HTERT RPE-1 (cell line): ENCODE results near the gene ZNF511.

ENCODE experiments used
- in situ Hi-C: fragments of 300-500 bp; cut with MboI; formaldehyde crosslinking; loops from 4 replicates; pipeline ENCODE4 v1.14.3; 2020; ENCODE audit warnings: low sequenced_read_pairs

ZNF511 gene

DNA sequence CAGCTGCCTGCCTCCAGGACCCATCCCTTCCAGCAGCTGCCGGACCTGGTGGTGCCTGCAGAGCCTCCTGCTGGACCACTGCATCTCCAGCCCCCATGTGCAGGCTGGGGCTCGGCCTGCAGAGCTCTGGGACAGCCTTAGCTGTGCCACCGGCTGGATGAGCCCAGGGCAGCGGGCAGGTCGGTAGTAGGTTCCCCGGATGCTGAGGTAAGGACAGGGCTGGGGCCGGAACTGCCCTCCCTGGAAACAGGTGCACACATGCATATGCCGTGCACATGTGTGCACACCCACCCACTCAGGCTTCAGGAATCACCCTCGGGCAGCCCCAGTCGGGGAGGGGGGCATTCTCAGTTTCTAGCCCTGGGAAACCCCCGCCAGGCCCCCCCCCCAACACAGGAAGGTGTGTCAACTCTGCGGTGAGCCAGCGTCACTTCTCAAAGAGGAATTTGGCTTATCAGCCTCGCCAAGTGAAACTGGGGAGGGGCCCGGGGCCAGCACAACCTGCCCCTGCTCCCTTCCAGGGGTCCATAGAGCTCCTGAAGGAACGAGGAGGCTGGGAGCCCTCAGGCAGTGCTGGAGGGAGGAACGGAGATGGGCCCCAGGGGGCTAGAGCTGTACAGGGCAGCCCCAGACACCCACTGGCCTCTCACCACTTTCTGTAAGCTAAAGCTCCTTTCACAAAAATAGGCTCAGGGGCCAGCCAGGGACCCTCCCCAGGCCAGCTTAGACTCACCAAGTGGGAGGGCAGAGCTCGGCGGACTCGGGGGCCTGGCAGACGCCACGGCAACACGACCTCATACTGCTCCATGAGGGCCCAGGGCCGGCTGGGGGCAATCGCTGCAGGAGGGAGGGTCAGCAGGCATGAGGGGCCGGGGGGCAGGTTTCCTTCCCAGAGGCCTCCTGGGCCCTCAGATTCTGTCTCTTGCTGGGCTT lies 33.7 kb upstream of the ZNF511 start:
- in situ Hi-C loops: no loop called here

DNA sequence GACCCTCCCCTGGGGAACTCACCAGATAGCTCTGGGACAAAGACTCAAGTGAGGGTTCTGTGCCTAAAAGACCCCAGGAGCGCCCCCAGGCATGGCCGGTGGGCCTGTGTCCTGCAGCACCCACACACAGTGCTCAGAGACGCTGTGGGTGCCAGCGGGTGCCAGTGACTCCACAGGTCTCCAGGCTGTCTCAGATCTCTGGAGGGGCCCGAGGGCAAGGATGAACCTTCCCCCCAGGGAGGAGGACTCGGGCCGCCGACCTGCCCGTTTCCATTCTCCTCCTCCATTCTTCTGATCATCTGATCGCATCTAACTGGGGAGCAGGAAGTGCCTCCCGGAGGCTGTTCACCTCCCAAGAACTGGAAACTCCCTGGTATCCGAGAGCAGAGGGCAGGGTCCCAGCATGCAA lies 33.0 kb upstream of the ZNF511 start:
- in situ Hi-C loops: no loop called here

DNA sequence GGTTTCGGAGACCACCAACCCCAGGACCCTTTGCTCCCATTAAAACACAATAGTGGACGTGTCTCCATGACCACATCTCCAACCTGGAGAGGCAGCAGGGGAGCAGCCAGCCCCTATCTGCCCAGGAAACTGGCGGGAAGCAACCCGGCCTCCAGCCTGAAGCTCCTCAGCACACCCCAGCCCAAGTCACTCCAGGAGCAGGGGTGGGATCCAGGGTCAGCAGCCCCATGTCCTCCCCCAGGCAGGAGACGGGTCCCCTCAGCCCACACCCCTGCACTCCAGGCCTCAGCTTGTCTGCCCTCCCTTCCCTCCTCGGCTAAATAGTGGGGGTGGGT lies 32.6 kb upstream of the ZNF511 start:
- in situ Hi-C loops: no loop called here

DNA sequence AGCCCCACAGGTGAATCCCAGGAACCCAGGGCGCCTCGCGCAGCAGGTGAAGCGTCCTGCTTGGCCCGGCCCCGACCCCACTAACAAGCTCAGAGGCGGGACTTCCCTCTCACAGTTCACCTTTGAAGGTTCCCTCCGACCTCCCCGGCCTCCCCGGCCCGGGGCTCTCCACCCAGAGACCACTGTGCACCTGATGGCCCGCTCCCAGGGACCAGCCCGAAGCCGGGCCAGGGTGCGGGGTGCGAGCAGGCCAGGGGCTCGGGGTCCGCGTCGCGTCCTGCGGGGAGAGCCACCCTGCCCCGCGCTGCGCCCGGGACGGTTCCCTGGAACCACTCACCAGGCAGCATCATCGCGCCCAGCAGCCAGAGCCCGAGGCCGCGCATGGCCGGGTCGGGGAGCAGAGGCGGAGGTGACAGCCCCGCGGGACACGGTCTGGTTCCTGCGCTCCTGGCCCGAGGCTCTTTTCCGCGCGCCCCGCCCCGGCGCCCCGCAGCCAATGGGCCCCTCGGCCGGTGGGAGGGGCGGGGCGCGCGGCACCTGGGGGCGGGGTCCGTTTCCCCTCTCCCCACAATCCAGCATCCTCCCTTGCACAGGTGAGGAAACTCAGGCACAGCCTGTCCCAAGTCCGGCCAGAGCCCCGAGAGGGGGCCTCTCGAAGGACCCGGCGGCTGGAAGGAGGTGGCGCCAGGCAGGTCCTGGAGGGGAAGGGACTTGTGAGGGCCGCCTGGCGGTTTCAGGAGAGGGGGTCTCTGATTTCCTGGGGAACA lies 32.1 kb upstream of the ZNF511 start, which contains the start of gene ADAM8:
ADAM8 (minus strand) TSS at position 434 of the 767 bp plus-strand sequence; CDS start at position 383, 51 bp downstream.
- in situ Hi-C loops: no loop called here

DNA sequence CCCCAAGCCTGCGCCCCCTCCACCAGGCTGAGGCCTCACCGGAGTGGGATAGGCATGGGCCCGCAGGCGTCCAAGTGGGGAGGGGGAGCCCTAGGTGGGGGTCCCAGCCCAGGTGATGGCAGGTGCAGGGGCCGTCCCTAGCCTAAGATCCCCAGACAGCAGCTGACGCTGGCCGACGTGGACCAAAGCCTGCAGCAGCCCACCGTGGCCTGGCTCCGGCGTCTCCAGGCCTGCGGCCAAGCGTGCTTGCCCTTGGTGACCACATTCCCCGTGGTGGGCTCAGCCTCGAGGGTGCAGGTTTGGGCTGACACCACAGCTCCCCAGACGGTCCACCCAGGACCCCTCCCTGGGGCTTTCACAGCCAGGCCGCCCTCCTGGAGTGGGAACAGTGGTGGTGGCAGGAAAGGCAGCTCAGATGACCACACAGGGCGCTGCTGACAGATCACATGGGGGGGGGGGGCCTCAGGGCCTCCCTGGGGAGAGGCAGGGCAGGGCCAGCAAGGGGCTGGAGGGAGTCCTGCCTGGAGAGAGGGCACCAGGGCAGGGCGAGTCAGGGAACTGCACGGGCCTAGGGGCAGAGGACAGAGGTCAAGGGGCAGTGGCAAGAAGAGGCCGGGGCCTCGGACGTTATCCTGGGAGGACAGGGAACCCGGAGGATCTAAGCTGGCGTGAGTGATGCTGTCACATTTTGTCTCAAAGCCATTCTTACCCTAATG lies 31.3 kb upstream of the ZNF511 start:
- in situ Hi-C loops: no loop called here

DNA sequence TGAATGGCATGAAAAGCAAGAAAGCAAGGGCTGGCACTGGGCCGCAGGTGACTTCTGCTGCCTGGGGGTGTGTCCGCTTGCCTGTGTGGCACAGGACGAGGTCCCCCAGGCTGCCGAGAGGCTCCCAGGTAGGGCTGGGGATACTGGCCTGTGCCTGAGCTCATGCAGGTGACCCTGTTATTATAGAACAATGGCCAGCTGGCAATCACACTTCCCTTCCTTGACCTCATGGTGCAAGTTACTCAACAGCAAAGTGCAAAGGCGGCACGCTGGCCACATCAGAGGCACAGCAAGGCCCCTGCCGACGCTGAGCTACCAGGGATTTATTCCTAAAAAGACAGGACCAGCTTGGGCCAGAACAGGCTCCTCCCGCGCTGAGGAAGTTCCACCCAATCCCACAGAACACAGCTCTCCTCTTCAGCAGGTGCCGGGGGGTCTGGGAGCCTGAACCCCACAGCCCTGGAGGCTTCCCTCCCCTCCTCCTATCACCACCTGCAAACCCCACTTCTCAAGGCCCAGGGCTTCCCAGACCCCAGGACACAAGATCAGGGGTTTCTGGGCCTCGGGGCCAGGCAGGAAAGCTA lies 30.6 kb upstream of the ZNF511 start:
- in situ Hi-C loops: no loop called here

DNA sequence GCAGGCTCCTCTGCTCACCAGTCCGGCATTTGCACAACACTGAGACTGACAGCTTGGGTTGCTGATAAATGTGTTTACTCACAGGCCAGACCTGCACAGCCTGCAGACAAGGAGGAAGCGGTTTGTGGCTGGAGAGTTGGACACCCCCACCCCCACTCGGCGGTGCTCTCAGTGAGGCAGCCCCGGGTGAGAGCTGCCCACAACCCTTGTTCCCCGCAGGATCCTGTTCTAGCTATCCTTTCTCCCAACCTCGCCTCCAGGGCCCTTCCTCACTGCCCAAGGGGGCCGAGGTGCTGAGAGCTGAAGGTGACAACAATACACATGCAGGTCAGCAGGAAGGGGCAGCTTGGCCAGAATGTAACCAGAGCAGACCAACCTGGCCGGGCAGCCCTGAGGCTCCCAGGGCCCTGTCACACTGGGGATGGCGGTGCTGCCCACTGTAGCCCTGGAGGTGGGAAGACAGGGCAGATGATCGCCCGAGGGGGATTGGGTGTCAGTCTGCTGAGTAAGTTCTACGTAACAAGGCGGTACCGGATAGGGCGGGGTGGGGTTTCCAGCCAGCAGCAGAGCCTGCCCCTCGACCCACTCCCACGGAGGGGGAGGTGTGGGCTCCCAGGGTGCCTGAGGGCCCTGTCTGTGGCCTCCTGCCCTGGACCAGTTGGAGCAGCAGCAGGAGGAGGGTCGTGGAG lies 30.0 kb upstream of the ZNF511 start:
- in situ Hi-C loops: no loop called here

DNA sequence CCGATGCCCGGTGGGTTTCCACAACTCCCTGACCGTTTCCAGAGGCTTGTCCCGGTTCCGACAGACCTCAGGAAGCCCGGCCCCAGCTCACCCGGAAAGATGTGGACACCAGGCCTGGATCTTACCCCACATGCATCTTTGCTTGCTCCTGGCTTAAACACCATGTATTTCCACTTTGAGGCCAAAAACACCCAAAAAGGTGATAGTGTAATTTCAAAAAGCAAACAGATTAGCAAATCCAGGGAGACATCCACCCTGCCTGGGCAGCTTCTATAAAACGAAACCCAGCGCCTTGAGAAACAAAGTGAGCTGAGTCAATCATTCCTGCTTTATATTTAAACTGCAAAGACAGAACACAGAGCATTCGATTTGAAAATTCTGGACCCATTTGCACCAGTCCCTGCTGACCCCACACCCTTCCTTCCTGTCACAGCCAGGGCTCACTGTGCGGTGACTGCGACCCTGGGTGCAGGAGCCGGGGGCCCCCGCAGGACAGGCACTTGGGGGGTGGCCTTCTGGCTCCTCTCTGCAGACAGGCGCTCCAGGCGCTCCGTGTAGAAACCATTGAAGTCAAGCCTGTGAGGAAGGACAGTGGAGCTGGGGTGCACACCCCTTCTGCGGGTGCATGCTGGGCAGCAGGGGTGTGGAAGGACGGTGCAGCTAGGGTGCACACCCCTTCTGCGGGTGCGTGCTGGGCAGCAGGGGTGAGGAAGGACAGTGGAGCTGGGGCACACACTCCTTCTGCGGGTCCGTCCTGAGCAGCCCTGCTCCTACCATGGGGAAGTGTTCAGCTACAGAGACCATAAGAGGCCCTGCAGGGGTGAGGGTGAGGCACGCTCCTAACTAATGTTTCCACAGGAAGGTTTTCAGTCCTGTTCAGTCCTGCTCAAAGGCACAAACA lies 29.1 kb upstream of the ZNF511 start:
- in situ Hi-C loops: no loop called here

DNA sequence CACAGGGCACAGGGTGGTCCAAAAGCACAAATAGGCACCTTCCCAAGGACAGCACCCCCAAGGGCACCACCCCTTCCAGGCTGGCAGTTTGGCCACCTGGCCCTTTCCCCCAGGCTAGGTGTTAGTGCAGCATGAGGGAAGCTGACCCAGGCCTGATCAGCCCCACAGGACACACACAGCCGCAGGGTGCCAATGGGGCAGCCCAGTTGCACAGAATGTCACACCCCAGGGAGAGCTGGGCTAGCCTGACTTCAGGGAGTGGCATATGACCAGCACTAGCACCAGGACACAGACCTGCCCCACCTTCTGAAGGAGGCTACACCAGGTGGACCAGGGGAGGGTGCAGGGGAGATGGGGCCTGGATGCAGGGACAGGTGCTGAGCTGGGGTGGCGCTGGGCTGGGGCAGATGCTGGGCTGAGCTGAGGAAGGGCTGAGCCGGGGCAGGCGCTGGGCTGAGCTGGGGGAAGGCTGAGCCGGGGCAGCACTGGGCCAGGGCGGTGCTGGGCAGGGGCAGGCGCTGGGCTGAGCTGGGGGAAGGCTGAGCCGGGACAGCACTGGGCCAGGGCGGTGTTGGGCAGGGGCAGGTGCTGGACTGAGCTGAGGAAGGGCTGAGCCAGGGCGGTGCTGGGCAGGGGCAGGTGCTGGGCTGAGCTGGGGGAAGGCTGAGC lies 28.2 kb upstream of the ZNF511 start:
- in situ Hi-C loops: no loop called here

DNA sequence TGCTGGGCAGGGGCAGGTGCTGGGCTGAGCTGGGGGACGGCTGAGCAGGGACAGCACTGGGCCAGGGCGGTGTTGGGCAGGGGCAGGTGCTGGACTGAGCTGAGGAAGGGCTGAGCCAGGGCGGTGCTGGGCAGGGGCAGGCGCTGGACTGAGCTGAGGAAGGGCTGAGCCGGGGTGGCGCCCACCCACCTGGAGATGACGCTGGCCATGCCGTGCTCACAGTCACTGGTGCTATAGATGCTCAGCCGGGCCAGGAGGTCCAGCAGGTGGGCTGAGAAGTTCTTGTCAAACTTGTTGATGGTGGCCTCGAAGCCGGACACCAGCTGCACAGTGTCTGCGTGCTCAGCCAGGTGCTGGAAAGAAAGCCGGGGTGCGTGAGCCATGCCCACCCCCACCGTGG lies 27.6 kb upstream of the ZNF511 start:
- in situ Hi-C loops: no loop called here

DNA sequence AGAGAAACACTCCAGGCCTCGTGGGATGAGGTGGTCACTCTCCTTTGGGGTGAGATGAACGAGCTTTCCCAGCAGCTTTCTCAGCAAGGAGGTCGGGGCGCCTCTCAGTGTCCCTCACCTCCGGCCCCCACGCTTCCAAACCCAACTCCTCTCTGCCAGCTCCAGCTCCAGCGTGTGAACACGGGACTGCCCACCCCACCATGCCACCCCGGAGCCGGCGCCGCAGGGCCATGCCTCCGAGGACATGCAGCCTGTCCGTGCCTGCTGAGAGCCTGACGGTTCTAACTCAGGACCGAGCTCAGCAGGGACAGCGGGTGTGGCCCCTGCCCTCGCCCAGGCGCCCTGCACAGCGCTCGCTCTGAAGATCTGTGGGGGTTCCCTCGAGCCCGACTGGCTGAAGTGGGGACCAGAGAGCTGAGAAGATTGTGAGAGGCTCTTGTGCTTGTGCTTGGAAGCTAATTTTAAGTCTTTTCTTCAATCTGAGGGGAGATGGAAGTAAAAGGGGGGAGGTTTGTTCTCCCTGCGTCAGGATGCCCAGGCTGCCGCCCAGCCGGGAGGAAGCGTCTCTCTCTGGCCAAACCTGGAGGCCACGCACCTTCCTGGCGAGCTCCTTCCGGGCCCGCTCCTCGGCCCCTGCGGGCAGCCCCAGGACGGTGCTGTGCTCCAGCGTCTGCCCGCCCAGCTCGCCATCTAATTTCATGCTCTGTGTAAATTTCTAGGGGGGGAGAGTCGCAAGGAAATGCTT lies 26.9 kb upstream of the ZNF511 start:
- in situ Hi-C loops: no loop called here

DNA sequence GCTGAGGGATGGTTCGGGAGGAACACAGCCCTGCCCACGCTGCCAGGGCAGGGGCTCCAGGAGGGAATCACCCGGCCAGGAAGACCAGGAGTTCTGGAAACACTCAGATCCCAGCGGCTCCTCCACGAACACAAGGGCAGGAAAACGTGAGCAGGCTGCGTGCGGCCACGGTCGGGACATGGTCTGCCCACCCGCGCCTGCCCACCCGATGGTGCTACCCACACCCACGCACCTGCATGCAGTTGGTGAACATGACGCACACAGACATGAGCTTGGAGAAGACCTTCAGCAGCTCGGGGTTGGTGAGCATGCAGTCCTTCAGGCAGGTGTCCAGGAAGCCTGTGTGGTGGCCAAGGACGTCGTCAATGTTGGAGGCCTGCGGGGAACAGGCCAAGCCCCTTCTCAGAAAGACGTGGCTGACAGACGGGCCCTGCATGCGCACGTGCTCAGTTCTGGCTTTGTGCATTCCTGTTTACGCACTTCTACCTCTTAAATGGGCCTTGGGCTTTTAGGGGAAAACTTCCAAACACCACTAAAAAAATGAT lies 25.8 kb upstream of the ZNF511 start:
- in situ Hi-C loops: no loop called here

DNA sequence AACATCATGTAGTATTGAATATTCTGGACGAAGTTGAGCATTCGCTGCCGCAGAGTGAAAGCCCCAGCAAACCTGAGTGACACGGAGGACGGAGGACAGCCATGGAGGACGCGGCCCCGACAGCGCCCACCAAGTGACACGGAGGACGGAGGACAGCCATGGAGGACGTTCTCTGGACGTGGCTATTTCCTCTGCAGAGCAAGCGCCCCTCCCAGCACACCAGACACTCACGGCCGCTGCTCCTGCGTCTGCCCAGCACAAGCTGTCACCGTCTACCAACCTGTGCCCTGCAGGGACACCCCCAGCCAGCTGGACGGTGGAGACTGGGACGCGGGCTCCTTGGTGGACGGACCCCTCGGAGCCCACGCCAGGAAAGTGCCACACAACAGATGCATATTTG lies 24.8 kb upstream of the ZNF511 start:
- in situ Hi-C loops: no loop called here

DNA sequence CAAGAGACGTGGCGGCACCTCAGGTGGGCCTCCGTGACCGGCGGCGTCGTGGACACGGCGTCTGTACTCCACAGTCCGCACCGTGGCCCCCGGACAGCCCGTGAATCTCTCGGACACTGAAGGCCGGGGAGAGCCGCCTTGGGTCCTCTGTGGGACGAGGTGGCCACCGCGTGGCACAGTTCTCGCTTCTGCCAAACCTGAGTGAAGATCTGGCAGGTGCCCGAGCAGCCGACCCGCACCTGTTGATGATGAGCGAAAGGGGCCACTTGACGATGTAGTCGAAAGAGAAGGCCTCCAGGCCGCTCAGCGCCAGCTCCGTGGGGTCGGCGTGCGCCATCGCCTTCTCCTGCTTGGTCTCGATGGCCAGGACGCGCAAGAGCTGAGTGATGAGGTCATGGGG lies 23.5 kb upstream of the ZNF511 start:
- in situ Hi-C loops: no loop called here

DNA sequence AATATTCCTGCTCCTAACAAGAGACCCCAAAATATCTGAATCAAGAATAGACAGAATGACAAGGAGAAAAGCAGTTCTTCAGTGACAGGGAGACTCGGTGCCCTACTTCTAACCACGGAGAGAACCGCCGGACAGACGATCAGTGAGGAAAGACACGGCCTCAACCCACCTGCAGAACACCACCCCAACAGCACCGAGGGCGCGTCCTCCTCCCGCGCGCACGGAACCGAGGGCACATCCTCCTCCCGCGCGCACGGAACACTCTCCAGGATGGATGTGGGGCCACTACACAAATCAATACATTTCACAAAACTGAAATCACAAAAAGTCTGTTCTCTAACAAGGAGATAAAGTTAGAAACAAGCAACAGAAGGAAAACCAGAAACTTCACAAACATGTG lies 22.3 kb upstream of the ZNF511 start:
- in situ Hi-C loops: no loop called here

DNA sequence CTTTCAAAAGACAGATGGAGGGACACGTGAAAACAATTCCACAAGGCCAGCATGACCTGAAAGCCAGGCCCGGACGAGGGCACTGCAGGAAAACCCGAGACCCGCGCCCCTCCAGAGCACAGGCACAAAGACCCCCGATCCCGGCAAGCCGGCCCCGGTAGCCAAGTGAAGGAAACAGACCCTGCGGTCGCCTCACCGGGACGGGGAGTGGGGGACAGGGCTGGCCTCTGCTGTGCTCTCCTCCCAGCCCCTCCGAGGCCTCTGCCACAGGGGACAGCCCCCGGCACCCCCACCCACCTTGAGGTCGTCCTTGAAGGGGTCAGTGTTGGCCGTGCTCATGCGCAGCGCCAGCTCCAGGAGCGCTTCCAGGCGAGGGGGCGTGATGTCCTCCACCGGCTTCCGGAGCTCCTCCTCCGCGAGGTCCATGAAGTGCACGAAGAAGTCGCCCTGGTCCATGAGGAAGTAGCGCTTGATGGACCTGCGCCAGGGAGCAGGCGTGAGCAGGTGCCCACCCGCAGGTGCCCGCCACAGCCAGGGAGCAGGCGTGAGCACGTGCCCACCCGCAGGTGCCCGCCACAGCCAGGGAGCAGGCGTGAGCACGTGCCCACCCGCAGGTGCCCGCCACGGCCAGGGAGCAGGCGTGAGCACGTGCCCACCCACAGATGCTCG lies 20.7 kb upstream of the ZNF511 start:
- in situ Hi-C loops: no loop called here

DNA sequence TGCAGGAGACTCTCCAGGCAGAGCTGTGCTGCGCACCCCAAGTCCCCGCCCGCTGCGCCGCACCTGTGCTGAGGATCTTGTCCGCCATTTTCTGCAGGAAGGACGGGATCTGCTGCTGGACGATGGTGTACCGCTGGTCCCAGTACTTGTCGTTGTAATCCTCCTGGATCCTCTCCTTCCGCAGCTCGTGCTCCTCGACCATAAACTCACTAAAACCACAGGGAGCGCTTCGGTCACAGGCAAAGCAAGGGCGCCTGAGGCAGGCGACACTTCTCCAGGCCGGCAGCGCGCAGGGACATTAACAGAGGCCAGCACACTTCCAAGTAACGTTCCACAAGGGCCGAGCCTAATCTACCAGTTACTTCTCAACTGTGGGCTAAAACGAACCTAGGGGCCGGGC lies 19.0 kb upstream of the ZNF511 start:
- in situ Hi-C loops: no loop called here
